Neuron (in vitro differentiated cells): Measurements from ENCODE around the gene DCUN1D3.
"Not testable (repeated sequence)": the region's sequence is repeated elsewhere in the genome, so short reads cannot be mapped to it uniquely, and the experiment has no call there.

ENCODE experiments used
- H2AFZ ChIP-seq: one replicate; pipeline ENCODE4 v1.6.1; 2013; ENCODE audit warnings: low read depth, mild to moderate bottlenecking, inconsistent platforms, low read length, moderate library complexity
- H3K27me3 ChIP-seq: one replicate; pipeline ENCODE4 v1.6.1; 2013; ENCODE audit warnings: low read length; ENCODE audit not compliant: insufficient read depth
- H3K36me3 ChIP-seq: one replicate; pipeline ENCODE4 v1.6.1; 2013; ENCODE audit warnings: low read length; ENCODE audit not compliant: insufficient read depth
- H3K4me1 ChIP-seq: one replicate; pipeline ENCODE4 v1.6.1; 2013; ENCODE audit warnings: low read length; ENCODE audit not compliant: insufficient read depth
- H3K4me3 ChIP-seq: 2 replicates; pipeline ENCODE4 v1.5.1; 2013; ENCODE audit warnings: mild to moderate bottlenecking, low read length, moderate library complexity
- H3K9me3 ChIP-seq: one replicate; pipeline ENCODE4 v1.6.1; 2013; ENCODE audit warnings: low read length

The DCUN1D3 gene

GRCh38 chr16:20900299-20901067 is at the start of gene DCUN1D3, which contains the start of gene LYRM1:
Gene DCUN1D3, minus strand, starts transcription at chr16:20900358. Its CDS starts 37,820 bp downstream, at chr16:20862538.
Gene LYRM1, plus strand, starts transcription at chr16:20900771. Its CDS starts 14,785 bp downstream, at chr16:20915556.
- H3K4me1 ChIP-seq, result peaks cover 18% of the 10 kb centered on the region
- H3K27me3 ChIP-seq, result no peaks in the 10 kb centered on the region
- H3K36me3 ChIP-seq, result peaks cover 9% of the 10 kb centered on the region
- H2AFZ ChIP-seq, result peak within 1 kb of the TSS; percentile 45
- peak within 1 kb of the TSS; percentile 99 for H3K4me3 ChIP-seq
- H3K9me3 ChIP-seq, result no peaks in the 10 kb centered on the region

GRCh38 chr16:20949660-20950059 is 49.5 kb upstream of the DCUN1D3 start:
- Histone ChIP-seq H3K27me3 (no peaks in the 10 kb centered on the region), H3K36me3 (no peaks in the 10 kb centered on the region), H3K4me1 (no peaks in the 10 kb centered on the region), H2AFZ (no peak overlapping the region), H3K4me3 (no peak overlapping the region), H3K9me3 (no peaks in the 10 kb centered on the region)

DNA sequence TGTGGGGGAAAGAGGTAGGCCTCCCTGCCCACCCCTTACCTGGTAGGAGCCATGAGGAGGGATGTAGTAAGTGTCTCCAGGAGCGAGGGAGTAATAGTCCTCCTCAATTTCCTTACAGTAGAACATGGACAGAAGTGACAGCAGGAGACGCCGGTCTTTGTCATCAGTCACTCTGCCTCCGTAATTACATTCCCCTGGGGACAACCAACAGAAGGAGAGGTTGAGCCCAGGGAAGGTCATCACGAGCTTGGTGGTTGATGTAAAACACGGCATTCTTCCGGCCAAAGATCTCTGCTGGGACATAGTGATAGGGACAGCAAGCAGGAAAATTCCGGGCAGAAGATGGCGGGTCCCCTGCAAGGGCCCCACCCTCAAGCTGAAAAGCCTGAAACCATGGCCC is 48.3 kb upstream of the DCUN1D3 start:
- Histone ChIP-seq H3K36me3 (no peaks in the 10 kb centered on the region), H3K9me3 (no peaks in the 10 kb centered on the region), H3K4me3 (no peak overlapping the region), H3K4me1 (no peaks in the 10 kb centered on the region), H2AFZ (no peak overlapping the region), H3K27me3 (no peaks in the 10 kb centered on the region)

DNA sequence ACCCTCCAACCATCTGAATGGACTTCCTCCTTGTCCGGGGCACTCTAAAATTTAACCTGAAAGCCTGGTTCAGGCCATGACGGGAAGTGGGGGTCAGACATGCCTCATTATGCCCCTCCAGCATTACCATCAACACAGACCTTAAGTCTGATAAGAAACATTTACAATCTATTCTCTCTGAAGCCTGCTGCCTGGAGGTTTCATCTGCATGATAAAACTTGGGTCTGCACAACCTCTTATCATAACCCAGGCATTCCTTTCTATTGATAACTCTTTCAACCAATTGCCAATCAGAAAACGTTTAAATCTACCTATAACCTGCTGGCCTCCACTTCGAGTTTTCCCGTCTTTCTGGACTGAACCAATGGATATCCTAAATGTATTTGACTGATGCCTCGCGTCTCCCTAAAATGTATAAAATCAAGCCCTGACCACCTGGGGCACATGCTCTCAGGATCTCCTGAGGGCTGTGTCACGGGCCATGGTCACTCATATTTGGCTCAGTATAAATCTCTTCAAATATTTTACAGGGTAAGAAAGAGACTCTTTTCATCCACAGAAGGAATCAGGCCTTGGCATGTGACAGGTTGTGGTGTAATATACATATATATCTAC is 46.0 kb upstream of the DCUN1D3 start:
- H3K36me3 ChIP-seq, result no peaks in the 10 kb centered on the region
- H3K9me3 ChIP-seq, result no peaks in the 10 kb centered on the region
- no peaks in the 10 kb centered on the region for H3K4me1 ChIP-seq
- H2AFZ ChIP-seq, result no peak overlapping the region
- H3K27me3 ChIP-seq, result no peaks in the 10 kb centered on the region
- no peak overlapping the region for H3K4me3 ChIP-seq

DNA sequence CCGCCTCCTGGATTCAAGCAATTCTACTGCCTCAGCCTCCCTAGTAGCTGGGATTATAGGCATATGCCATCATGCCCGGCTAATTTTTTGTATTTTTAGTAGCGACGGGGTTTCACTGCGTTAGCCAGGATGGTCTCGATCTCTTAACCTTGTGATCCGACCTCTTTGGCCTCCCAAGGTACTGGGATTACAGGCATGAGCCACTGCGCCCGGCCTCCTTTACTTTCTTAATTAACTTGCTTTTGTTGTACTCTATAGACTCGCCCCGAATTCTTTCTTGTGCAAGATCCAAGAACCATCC is 45.4 kb upstream of the DCUN1D3 start:
- not testable (repeated sequence) for H3K27me3 ChIP-seq, H3K36me3 ChIP-seq, H3K9me3 ChIP-seq, H3K4me3 ChIP-seq, H3K4me1 ChIP-seq, H2AFZ ChIP-seq

- no peaks in the 10 kb centered on the region for H3K9me3 ChIP-seq
- H3K4me3 ChIP-seq, result no peak overlapping the region
- H3K36me3 ChIP-seq, result no peaks in the 10 kb centered on the region
- H2AFZ ChIP-seq, result no peak overlapping the region
- no peaks in the 10 kb centered on the region for H3K4me1 ChIP-seq
- no peaks in the 10 kb centered on the region for H3K27me3 ChIP-seq
Measured at GRCh38 chr16:20944861-20945574, 44.9 kb upstream of the DCUN1D3 start.

- no peaks in the 10 kb centered on the region for H3K9me3 ChIP-seq
- no peaks in the 10 kb centered on the region for H3K36me3 ChIP-seq
- H3K4me3 ChIP-seq, result no peak overlapping the region
- no peaks in the 10 kb centered on the region for H3K4me1 ChIP-seq
- H3K27me3 ChIP-seq, result no peaks in the 10 kb centered on the region
- H2AFZ ChIP-seq, result no peak overlapping the region
Measured at GRCh38 chr16:20942256-20942655, 42.1 kb upstream of the DCUN1D3 start.

DNA sequence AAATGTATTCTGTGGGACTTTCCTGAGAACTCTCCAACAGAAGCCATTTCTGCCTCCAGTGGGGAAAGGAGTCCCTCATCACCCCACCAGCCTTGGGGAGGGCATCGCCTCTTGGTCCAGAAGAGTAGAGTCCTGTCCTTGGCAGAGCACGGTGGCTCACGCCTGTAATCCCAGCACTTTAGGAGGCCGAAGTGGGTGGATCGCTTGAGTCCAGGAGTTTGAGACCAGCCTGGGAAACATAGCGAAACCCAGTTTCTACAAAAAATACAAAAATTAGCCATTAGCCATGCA is 41.4 kb upstream of the DCUN1D3 start:
- Histone ChIP-seq H3K27me3 (no peaks in the 10 kb centered on the region), H3K4me3 (no peak overlapping the region), H3K36me3 (no peaks in the 10 kb centered on the region), H3K4me1 (no peaks in the 10 kb centered on the region), H2AFZ (no peak overlapping the region), H3K9me3 (no peaks in the 10 kb centered on the region)

DNA sequence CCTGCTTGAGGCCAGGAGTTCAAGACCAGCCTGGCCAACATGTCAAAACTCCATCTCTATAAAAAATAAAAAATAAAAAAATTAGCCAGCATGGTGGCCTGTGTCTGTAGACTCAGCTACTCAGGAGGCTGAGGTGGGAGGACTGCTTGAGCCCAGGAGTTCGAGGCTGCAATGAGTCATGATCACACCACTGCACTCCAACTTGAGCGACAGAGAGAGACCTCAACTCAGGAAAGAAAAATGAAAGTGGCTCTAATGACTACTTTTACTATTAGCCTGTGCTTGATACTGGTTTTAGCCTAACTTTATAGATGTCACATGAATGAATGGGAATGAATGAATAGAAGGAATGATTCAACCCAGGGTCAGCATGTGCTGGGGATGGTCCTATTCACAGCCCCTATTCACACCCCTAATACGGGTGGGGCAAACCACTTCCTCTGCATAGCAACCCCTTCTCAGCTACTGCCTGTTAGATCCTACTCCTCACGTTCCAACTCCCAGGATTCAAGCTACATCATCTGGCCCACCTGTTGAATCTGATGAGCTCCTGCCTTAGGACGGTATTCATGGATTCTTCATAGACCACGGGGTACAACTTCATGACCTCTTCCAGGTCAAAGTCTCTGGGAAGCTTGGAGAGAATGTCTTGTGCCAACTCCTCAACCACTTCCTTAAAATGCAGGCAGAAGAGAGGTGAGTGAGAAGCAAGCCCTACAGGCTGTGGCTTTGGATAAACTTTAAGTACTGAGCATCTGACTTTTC is 40.9 kb upstream of the DCUN1D3 start:
- Histone ChIP-seq H3K9me3 (no peaks in the 10 kb centered on the region), H3K36me3 (no peaks in the 10 kb centered on the region), H3K4me1 (no peaks in the 10 kb centered on the region), H3K27me3 (no peaks in the 10 kb centered on the region), H2AFZ (no peak overlapping the region), H3K4me3 (no peak overlapping the region)

DNA sequence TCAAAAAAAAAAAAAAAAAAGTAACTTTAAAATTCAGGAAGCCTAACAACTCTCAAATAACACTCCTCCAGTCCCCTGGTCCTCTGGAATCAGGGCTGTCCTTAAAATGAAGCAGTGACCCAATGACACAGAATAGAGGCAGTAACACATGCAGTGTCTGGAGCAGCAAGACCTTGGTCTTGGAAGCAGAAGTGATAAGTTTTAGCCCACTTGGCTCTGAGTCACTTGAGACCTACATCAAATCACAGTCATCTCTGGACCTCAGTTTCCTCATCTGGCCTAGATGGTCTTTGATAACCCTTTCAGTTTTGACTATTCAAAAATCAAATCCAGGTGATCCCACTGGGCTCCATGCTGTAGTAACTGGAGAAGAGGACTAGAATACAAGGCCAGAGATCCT is 39.5 kb upstream of the DCUN1D3 start:
- Histone ChIP-seq H3K4me3 (no peak overlapping the region), H3K4me1 (no peaks in the 10 kb centered on the region), H2AFZ (no peak overlapping the region), H3K27me3 (no peaks in the 10 kb centered on the region), H3K36me3 (no peaks in the 10 kb centered on the region), H3K9me3 (no peaks in the 10 kb centered on the region)

DNA sequence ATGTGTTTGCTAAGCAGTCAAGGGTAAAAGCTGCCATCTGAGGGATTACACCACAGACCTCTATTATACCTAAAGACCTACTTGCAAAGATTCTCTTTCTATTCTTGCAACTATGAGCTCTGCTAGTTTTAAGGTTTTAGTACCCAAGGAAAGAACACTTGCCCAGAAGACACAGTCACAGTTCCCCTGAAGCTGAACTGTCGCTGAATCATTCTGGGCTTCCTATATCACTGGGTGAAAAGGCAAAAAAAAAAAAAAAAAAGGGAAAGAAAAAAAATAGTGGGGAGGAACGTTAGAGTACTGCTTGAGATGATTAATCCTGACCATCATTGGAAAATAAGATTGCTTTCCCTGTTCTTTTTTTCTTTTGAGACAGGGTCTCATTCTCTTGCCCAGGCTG is 38.3 kb upstream of the DCUN1D3 start:
- no peaks in the 10 kb centered on the region for H3K27me3 ChIP-seq
- no peak overlapping the region for H2AFZ ChIP-seq
- H3K4me1 ChIP-seq, result no peaks in the 10 kb centered on the region
- no peaks in the 10 kb centered on the region for H3K9me3 ChIP-seq
- H3K4me3 ChIP-seq, result no peak overlapping the region
- no peaks in the 10 kb centered on the region for H3K36me3 ChIP-seq

GRCh38 chr16:20937736-20938135 is 37.6 kb upstream of the DCUN1D3 start:
- Histone ChIP-seq H3K4me3 (no peak overlapping the region), H3K36me3 (no peaks in the 10 kb centered on the region), H3K4me1 (no peaks in the 10 kb centered on the region), H2AFZ (no peak overlapping the region), H3K9me3 (no peaks in the 10 kb centered on the region), H3K27me3 (no peaks in the 10 kb centered on the region)

DNA sequence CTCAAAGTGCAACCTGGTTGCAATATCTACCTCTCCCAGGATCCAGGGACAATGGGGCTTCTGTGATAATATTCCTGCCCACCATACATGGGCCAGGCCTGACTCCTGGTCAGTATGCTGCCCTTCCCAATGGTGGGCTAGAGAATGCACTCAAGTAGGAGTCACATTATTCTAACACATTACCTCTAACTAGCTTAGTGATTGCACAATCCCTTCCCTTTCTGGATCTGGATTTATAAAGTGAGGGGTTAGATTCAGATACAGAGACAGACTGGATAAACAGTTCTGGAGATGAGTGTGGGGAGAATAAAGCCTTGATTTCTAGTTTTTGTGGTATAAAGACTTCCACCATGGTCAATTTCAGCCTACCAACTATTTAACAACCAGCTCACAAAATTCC is 33.4 kb upstream of the DCUN1D3 start:
- no peak overlapping the region for H2AFZ ChIP-seq
- no peaks in the 10 kb centered on the region for H3K36me3 ChIP-seq
- no peaks in the 10 kb centered on the region for H3K27me3 ChIP-seq
- no peak overlapping the region for H3K4me3 ChIP-seq
- no peaks in the 10 kb centered on the region for H3K9me3 ChIP-seq
- peaks cover 5% of the 10 kb centered on the region for H3K4me1 ChIP-seq
